HepG2 (cell line): ENCODE data around the gene SRSF2. TPM values are rescaled to one million over a fixed set of nuclear protein-coding genes. Genes with fewer than 3 reads are reported as not detected.

Experiments
- CBFB ChIP-seq: sonication (generic); formaldehyde crosslinking; IDR thresholded peaks from 2 replicates; pipeline ENCODE4 v1.4.0; 2020; ENCODE audit warnings: missing genetic modification reagents
- CCAR2 ChIP-seq: fragments of 200-400 bp; formaldehyde crosslinking; optimal IDR thresholded peaks from 2 replicates; pipeline ENCODE3; 2018; ENCODE audit warnings: low read depth, mild to moderate bottlenecking, low read length, moderate library complexity
- CREB1 ChIP-seq, 2 experiments: fragments of 450-650 bp in 1 of 2; IDR thresholded peaks; 2 replicates each; pipeline ENCODE4 v1.6.1; 2016 to 2017; ENCODE audit warnings: control low read depth in 1 of 2, mild to moderate bottlenecking in 1 of 2, missing compliant biosample characterization in 1 of 2, missing genetic modification characterization in 1 of 2
- FOXC1 ChIP-seq: sonication (generic); formaldehyde crosslinking; IDR thresholded peaks from 2 replicates; pipeline ENCODE4 v1.8.0; 2022; ENCODE audit warnings: mild to moderate bottlenecking, missing genetic modification reagents, borderline replicate concordance
- HDAC6 ChIP-seq: fragments of 200-600 bp; sonication (generic); IDR thresholded peaks from 2 replicates; pipeline ENCODE4 v1.7.0; 2017; ENCODE audit warnings: mild to moderate bottlenecking, antibody characterized with exemption, low read length, low read depth
- HMGA1 ChIP-seq: sonication (generic); formaldehyde crosslinking; conservative IDR thresholded peaks from 2 replicates; pipeline ENCODE4 v1.4.0; 2020; ENCODE audit warnings: missing genetic modification reagents
- MXD4 ChIP-seq: IDR thresholded peaks from 2 replicates; pipeline ENCODE4 v1.6.1; 2016; ENCODE audit warnings: mild to moderate bottlenecking, missing biosample characterization, missing genetic modification reagents
- NCOA5 ChIP-seq: sonication (generic); formaldehyde crosslinking; IDR thresholded peaks from 2 replicates; pipeline ENCODE4 v1.4.0; 2020; ENCODE audit warnings: missing genetic modification reagents
- NFE2L2 ChIP-seq: fragments of 150-350 bp; IDR thresholded peaks from 2 replicates; pipeline ENCODE4 v1.6.1; 2014; ENCODE audit warnings: low read length
- REL ChIP-seq: sonication (generic); formaldehyde crosslinking; conservative IDR thresholded peaks from 2 replicates; pipeline ENCODE4 v1.8.0; 2022; ENCODE audit warnings: mild to moderate bottlenecking, missing genetic modification reagents, moderate library complexity
- RORA ChIP-seq: sonication (generic); formaldehyde crosslinking; IDR thresholded peaks from 2 replicates; pipeline ENCODE4 v1.5.0; 2020; ENCODE audit warnings: mild to moderate bottlenecking, missing genetic modification reagents, moderate library complexity
- RXRA ChIP-seq: sonication (generic); formaldehyde crosslinking; IDR thresholded peaks from 2 replicates; pipeline ENCODE4 v1.5.1; 2020; ENCODE audit warnings: missing genetic modification reagents
- SALL1 ChIP-seq: sonication (generic); formaldehyde crosslinking; IDR thresholded peaks from 2 replicates; pipeline ENCODE4 v1.8.0; 2022; ENCODE audit warnings: mild to moderate bottlenecking, missing genetic modification reagents
- SMAD3 ChIP-seq: sonication (generic); formaldehyde crosslinking; IDR thresholded peaks from 2 replicates; pipeline ENCODE4 v1.4.0; 2020; ENCODE audit warnings: missing genetic modification reagents
- TARDBP ChIP-seq: sonication (generic); formaldehyde crosslinking; IDR thresholded peaks from 2 replicates; pipeline ENCODE4 v1.8.0; 2022; ENCODE audit warnings: mild to moderate bottlenecking, missing genetic modification reagents
- ZBTB8A ChIP-seq: sonication (generic); formaldehyde crosslinking; IDR thresholded peaks from 2 replicates; pipeline ENCODE4 v1.4.0; 2020; ENCODE audit warnings: mild to moderate bottlenecking, low read depth, missing genetic modification reagents, borderline replicate concordance
- ZNF496 ChIP-seq: sonication (generic); formaldehyde crosslinking; IDR thresholded peaks from 2 replicates; pipeline ENCODE4 v1.8.1; 2023; ENCODE audit warnings: mild to moderate bottlenecking, moderate library complexity, missing genetic modification reagents; ENCODE audit not compliant: insufficient replicate concordance
- ZSCAN22 ChIP-seq: sonication (generic); formaldehyde crosslinking; IDR thresholded peaks from 2 replicates; pipeline ENCODE4 v1.4.0; 2020; ENCODE audit warnings: mild to moderate bottlenecking, missing genetic modification reagents
- ZSCAN25 ChIP-seq: sonication (generic); formaldehyde crosslinking; IDR thresholded peaks from 2 replicates; pipeline ENCODE4 v1.8.0; 2022; ENCODE audit warnings: mild to moderate bottlenecking, missing genetic modification reagents
- polyA plus RNA-seq, 8 experiments: library from polyadenylated mRNA; depleted of rRNA in 3 of 8; stranded (reverse) in 7 of 8; unstranded in 1 of 8; fragments of >200 nt; fragmentation: Illumina TruSeq in 4 of 8; extraction: Trizol in 4 of 8; gene quantifications; 2 replicates each; pipeline versions ENCODE4 v1.2.1 to v1.2.3, GENCODE V29; 2011 to 2016; ENCODE audit warnings: low read depth in 4 of 8, missing spikeins in 1 of 8, mixed read lengths in 1 of 8; ENCODE audit not compliant: insufficient read depth in 1 of 8
- total RNA-seq, 5 experiments: library from RNA; depleted of rRNA; stranded (reverse); fragments of >200 nt; fragmentation: Illumina TruSeq; extraction: Trizol; gene quantifications; 2 replicates each; pipeline ENCODE4 v1.2.3, GENCODE V29; 2016; ENCODE audit warnings: low read depth in 1 of 5
- TF ChIP-seq, protein P1 (sequence below): sonication (generic); formaldehyde crosslinking; IDR thresholded peaks from 2 replicates; pipeline ENCODE4 v1.5.0; 2020; ENCODE audit warnings: mild to moderate bottlenecking, missing genetic modification reagents
- TF ChIP-seq, protein P2 (sequence below): sonication (generic); formaldehyde crosslinking; conservative IDR thresholded peaks from 2 replicates; pipeline ENCODE4 v1.4.0; 2020; ENCODE audit warnings: missing genetic modification reagents
- TF ChIP-seq, protein P3 (sequence below): sonication (generic); formaldehyde crosslinking; IDR thresholded peaks from 2 replicates; pipeline ENCODE4 v1.5.1; 2020; ENCODE audit warnings: missing genetic modification reagents, mild to moderate bottlenecking, borderline replicate concordance
- TF ChIP-seq, protein P4 (sequence below): sonication (generic); formaldehyde crosslinking; IDR thresholded peaks from 2 replicates; pipeline ENCODE4 v1.8.1; 2023; ENCODE audit warnings: mild to moderate bottlenecking, missing genetic modification reagents
- TF ChIP-seq, protein P5 (sequence below): sonication (generic); formaldehyde crosslinking; IDR thresholded peaks from 2 replicates; pipeline ENCODE4 v1.5.0; 2020; ENCODE audit warnings: mild to moderate bottlenecking, missing genetic modification reagents

SRSF2 gene
- total and polyA plus RNA-seq, 2 of the 13 experiments (the other 11 are each of a cell fraction or from before 2014, with no cell fraction given), result 306 to 319 TPM

DNA sequence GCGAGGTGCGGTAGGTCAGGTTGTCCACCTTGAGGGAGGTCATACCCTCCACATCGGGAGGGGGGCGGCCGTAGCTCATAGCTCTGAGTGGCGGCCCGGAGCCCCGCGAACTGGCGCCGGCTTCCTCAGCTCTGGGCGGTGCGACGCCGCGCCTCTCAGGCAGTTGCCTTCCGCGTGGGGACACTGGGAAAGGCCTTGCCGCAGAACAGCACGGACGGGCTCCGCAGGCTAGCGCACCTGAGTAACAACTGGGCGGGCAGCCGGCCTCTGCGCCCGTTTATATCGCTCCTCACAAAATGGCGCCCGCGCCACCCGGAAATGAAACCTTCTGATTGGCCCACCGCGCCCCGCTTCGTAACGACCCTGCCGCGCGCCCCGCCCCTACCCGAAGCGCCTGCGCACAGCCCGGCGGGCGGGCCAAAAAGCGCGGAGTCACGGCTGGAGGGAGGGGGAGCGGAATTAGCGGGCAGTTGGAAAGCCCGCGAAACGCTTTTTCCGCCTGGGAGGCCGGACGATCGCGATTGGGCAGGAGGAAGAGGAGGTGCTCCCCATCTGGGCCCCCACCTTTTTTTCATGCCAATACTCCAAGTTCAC, at the start of gene SRSF2 (continued):
- peak; percentile 75 for TF ChIP-seq CREB1 (IDR thresholded peaks at IDR 0.05)
- peak; percentile 89 for TF ChIP-seq CREB1 (CRISPR knock-in tag; IDR thresholded peaks at IDR 0.05)
- peak; percentile 95 for TF ChIP-seq SMAD3 (CRISPR knock-in tag)
- TF ChIP-seq SALL1, result peak; percentile 95
- 0 out of 2 replicates have a peak, but pooled peaks have one; percentile 59 for TF ChIP-seq HDAC6
- peak; percentile 32; the same call in 1 of the 2 replicates for TF ChIP-seq NCOA5 (CRISPR knock-in tag)
- TF ChIP-seq HMGA1, result no peak
- TF ChIP-seq ZBTB8A, result peak; percentile 91; the same call in 1 of the 2 replicates
- TF ChIP-seq RORA, result peak; percentile 83; the same call in 1 of the 2 replicates
- peak; percentile 92 for TF ChIP-seq CBFB
- TF ChIP-seq, protein P1, sequence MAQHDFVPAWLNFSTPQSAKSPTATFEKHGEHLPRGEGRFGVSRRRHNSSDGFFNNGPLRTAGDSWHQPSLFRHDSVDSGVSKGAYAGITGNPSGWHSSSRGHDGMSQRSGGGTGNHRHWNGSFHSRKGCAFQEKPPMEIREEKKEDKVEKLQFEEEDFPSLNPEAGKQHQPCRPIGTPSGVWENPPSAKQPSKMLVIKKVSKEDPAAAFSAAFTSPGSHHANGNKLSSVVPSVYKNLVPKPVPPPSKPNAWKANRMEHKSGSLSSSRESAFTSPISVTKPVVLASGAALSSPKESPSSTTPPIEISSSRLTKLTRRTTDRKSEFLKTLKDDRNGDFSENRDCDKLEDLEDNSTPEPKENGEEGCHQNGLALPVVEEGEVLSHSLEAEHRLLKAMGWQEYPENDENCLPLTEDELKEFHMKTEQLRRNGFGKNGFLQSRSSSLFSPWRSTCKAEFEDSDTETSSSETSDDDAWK, result no peak
- peak; percentile 82; the same call in 1 of the 2 replicates for TF ChIP-seq ZSCAN22 (CRISPR knock-in tag)
- TF ChIP-seq, protein P2, sequence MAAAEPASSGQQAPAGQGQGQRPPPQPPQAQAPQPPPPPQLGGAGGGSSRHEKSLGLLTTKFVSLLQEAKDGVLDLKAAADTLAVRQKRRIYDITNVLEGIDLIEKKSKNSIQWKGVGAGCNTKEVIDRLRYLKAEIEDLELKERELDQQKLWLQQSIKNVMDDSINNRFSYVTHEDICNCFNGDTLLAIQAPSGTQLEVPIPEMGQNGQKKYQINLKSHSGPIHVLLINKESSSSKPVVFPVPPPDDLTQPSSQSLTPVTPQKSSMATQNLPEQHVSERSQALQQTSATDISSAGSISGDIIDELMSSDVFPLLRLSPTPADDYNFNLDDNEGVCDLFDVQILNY (CRISPR knock-in tag), result peak; percentile 96
- TF ChIP-seq, protein P3, sequence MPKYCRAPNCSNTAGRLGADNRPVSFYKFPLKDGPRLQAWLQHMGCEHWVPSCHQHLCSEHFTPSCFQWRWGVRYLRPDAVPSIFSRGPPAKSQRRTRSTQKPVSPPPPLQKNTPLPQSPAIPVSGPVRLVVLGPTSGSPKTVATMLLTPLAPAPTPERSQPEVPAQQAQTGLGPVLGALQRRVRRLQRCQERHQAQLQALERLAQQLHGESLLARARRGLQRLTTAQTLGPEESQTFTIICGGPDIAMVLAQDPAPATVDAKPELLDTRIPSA (CRISPR knock-in tag), result peak; percentile 91
- TF ChIP-seq FOXC1 (CRISPR knock-in tag), result peak; percentile 99
- TF ChIP-seq ZNF496, result no peak
- TF ChIP-seq, protein P4, sequence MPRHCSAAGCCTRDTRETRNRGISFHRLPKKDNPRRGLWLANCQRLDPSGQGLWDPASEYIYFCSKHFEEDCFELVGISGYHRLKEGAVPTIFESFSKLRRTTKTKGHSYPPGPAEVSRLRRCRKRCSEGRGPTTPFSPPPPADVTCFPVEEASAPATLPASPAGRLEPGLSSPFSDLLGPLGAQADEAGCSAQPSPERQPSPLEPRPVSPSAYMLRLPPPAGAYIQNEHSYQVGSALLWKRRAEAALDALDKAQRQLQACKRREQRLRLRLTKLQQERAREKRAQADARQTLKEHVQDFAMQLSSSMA (CRISPR knock-in tag), result peak; percentile 91
- peak; percentile 84; the same call in 1 of the 2 replicates for TF ChIP-seq RXRA (CRISPR knock-in tag)
- no peak; the same call in 1 of the 2 replicates for TF ChIP-seq ZSCAN25 (CRISPR knock-in tag)
- peak; percentile 83 for TF ChIP-seq MXD4 (CRISPR knock-in tag)
- TF ChIP-seq REL, result peak; percentile 98
- TF ChIP-seq, protein P5, sequence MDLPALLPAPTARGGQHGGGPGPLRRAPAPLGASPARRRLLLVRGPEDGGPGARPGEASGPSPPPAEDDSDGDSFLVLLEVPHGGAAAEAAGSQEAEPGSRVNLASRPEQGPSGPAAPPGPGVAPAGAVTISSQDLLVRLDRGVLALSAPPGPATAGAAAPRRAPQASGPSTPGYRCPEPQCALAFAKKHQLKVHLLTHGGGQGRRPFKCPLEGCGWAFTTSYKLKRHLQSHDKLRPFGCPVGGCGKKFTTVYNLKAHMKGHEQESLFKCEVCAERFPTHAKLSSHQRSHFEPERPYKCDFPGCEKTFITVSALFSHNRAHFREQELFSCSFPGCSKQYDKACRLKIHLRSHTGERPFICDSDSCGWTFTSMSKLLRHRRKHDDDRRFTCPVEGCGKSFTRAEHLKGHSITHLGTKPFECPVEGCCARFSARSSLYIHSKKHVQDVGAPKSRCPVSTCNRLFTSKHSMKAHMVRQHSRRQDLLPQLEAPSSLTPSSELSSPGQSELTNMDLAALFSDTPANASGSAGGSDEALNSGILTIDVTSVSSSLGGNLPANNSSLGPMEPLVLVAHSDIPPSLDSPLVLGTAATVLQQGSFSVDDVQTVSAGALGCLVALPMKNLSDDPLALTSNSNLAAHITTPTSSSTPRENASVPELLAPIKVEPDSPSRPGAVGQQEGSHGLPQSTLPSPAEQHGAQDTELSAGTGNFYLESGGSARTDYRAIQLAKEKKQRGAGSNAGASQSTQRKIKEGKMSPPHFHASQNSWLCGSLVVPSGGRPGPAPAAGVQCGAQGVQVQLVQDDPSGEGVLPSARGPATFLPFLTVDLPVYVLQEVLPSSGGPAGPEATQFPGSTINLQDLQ, result peak; percentile 92
- TF ChIP-seq CCAR2, result no peak
- peak; percentile 66 for TF ChIP-seq TARDBP
- TF ChIP-seq NFE2L2, result peak; percentile 97
